ENCODE data around the gene LRRK1. TPM values are rescaled to one million over a fixed set of nuclear protein-coding genes. Genes with fewer than 3 reads are reported as not detected.

LRRK1 gene
- total and polyA plus RNA-seq, 2 of the 13 experiments (the other 11 are each of a cell fraction or from before 2014, with no cell fraction given), result 0.13 to 1.2 TPM

- TF ChIP-seq MED8 (CRISPR knock-in tag; IDR thresholded peaks at IDR 0.05; ENCODE audit: insufficient replicate concordance) (no peak), ZUFSP (CRISPR knock-in tag; IDR thresholded peaks at IDR 0.05; ENCODE audit: borderline replicate concordance) (no peak), SKIL (CRISPR knock-in tag; IDR thresholded peaks at IDR 0.05; ENCODE audit: borderline replicate concordance) (no peak), ZBTB7B (CRISPR knock-in tag; IDR thresholded peaks at IDR 0.05) (no peak), TRIM22 (IDR thresholded peaks at IDR 0.05) (no peak), ZNF275 (CRISPR knock-in tag; IDR thresholded peaks at IDR 0.05; ENCODE audit: borderline replicate concordance) (no peak), ZNF782 (CRISPR knock-in tag; IDR thresholded peaks at IDR 0.05; ENCODE audit: borderline replicate concordance) (no peak)
These were observed 33.3 kb upstream of the LRRK1 start (continued) for GRCh38 chr15:100885811-100886210.
